T-helper 9 cell (primary cell): Measurements from ENCODE around the gene TRNP1.

Source experiments
- DNase-seq: peaks from one replicate; pipeline ENCODE4 v3.0.0-alpha.2; 2020

The TRNP1 gene

GRCh38 chr1:27003745-27004470, 10.4 kb downstream of the TRNP1 start:
- DNase-seq: no peak

GRCh38 chr1:27004471-27005165, 11.1 kb downstream of the TRNP1 start:
- no peak for DNase-seq

GRCh38 chr1:27005166-27005530, 11.7 kb downstream of the TRNP1 start:
- no peak for DNase-seq

- DNase-seq: no peak
Observed at GRCh38 chr1:27005648-27006496, 12.4 kb downstream of the TRNP1 start.

GRCh38 chr1:27006683-27007082, 13.2 kb downstream of the TRNP1 start:
- DNase-seq: no peak

- DNase-seq: no peak
Observed at GRCh38 chr1:27007909-27008582, 14.6 kb downstream of the TRNP1 start.

- no peak for DNase-seq
Observed at GRCh38 chr1:27009601-27010197, 16.2 kb downstream of the TRNP1 start.

- no peak for DNase-seq
Observed at GRCh38 chr1:27010226-27010994, 16.9 kb downstream of the TRNP1 start.

GRCh38 chr1:27011058-27011764, 17.7 kb downstream of the TRNP1 start:
- no peak for DNase-seq

GRCh38 chr1:27011976-27012563, 18.6 kb downstream of the TRNP1 start:
- no peak for DNase-seq

GRCh38 chr1:27015260-27015659, 21.8 kb downstream of the TRNP1 start:
- DNase-seq: no peak

GRCh38 chr1:27016376-27016775, 22.9 kb downstream of the TRNP1 start:
- no peak for DNase-seq

GRCh38 chr1:27017207-27017606, 23.7 kb downstream of the TRNP1 start:
- no peak for DNase-seq

- DNase-seq: no peak
Observed at GRCh38 chr1:27018316-27018715, 24.8 kb downstream of the TRNP1 start.

GRCh38 chr1:27021354-27022031, 28.0 kb downstream of the TRNP1 start:
- DNase-seq: no peak

GRCh38 chr1:27025718-27026117, 32.2 kb downstream of the TRNP1 start:
- no peak for DNase-seq

- DNase-seq: no peak
Observed at GRCh38 chr1:27026621-27027574, 33.4 kb downstream of the TRNP1 start.

- DNase-seq: no peak
Observed at GRCh38 chr1:27027575-27028250, 34.2 kb downstream of the TRNP1 start.
